K562 (cell line): ENCODE data around the gene SHROOM3. TPM values are rescaled to one million over a fixed set of nuclear protein-coding genes. Genes with fewer than 3 reads are reported as not detected.
A peak's percentile ranks its signal among the peaks of the same experiment; 100 is the strongest.

Experiments
- ATAC-seq: fragments of 200-7000 bp; cut with Tn5 transposase; 3 replicates; pipeline ENCODE4 v1.9.1; 2020; ENCODE audit warnings: moderate library complexity
- BruUV-seq: library from RNA; stranded (reverse); fragments of 400-500 nt; replicated peaks from 2 replicates; lab custom pipeline; 2021; lab: Mats Ljungman, UMichigan
- CTCF ChIA-PET: fragments of 300-600 bp; formaldehyde crosslinking; extraction: SDS; loops from one replicate; lab custom pipeline; 2021; ENCODE audit warnings: low intra/inter-chr PET ratio; lab: Yijun Ruan, JAX
- POLR2A ChIA-PET: fragments of 300-600, 350-650 bp; sonication (Branson Sonifier 250); formaldehyde crosslinking; extraction: SDS; loops from one replicate; lab custom pipeline; 2021; ENCODE audit warnings: antibody characterized with exemption, inconsistent platforms; lab: Yijun Ruan, JAX
- DNase-seq, 4 experiments: peaks; one replicate each; pipeline versions ENCODE4 v3.0.0 to v3.0.0-alpha.2; 2011 to 2018; ENCODE audit warnings: low spot score in 3 of 4, mixed read lengths in 3 of 4; ENCODE audit errors: extremely low read depth in 1 of 4
- FAIRE-seq: peaks from 2 replicates; lab custom pipeline; 2011; peaks lifted over from hg19 to GRCh38; lab: Jason Lieb, UNC
- H2AFZ ChIP-seq: 2 replicates; pipeline ENCODE4 v1.6.0; 2011; ENCODE audit warnings: low read depth, low read length, control low read depth, inconsistent platforms
- H3K27ac ChIP-seq: fragments of 200-600 bp; 3 replicates; pipeline ENCODE4 v1.8.0; 2011; ENCODE audit warnings: low read depth, mild to moderate bottlenecking, control low read depth, inconsistent platforms, low read length, moderate library complexity, mixed read lengths; ENCODE audit errors: extremely low read depth
- H3K27me3 ChIP-seq, 2 experiments: fragments of 300-600 bp in 1 of 2; 2 replicates in 1 of 2; 3 replicates in 1 of 2; pipeline versions ENCODE4 v1.6.0 to v1.8.0; 2011; ENCODE audit warnings: inconsistent platforms in 2 of 2, low read length in 2 of 2, mild to moderate bottlenecking in 1 of 2, mixed read lengths in 1 of 2, moderate library complexity in 1 of 2; ENCODE audit not compliant: control insufficient read depth in 2 of 2, insufficient read depth in 2 of 2
- H3K36me3 ChIP-seq: fragments of 300-600 bp; 3 replicates; pipeline ENCODE4 v1.8.0; 2011; ENCODE audit warnings: mild to moderate bottlenecking, low read length, inconsistent platforms; ENCODE audit not compliant: control insufficient read depth, insufficient read depth
- H3K4me1 ChIP-seq, 2 experiments: fragments of 200-600 bp in 1 of 2; replicated peaks in 1 of 2; 2 replicates in 1 of 2; 3 replicates in 1 of 2; pipeline versions ENCODE4 v1.5.1 to v1.8.0; 2011; ENCODE audit warnings: inconsistent platforms in 2 of 2, low read length in 2 of 2, mild to moderate bottlenecking in 1 of 2, mixed read lengths in 1 of 2, moderate library complexity in 1 of 2; ENCODE audit not compliant: control insufficient read depth in 2 of 2, insufficient read depth in 2 of 2
- H3K4me2 ChIP-seq: 2 replicates; pipeline ENCODE4 v1.6.1; 2011; ENCODE audit warnings: low read length, control low read depth, inconsistent platforms, mixed read lengths; ENCODE audit not compliant: insufficient read depth
- H3K4me3 ChIP-seq: fragments of 200-600 bp; sonication (generic), shearing (Covaris generic); 2 replicates; pipeline ENCODE4 v1.5.1; 2016; ENCODE audit warnings: control low read depth, inconsistent platforms
- H3K79me2 ChIP-seq: fragments of 200-600 bp; 3 replicates; pipeline ENCODE4 v1.8.0; 2011; ENCODE audit warnings: low read length, inconsistent platforms; ENCODE audit not compliant: control insufficient read depth, insufficient read depth
- H3K9ac ChIP-seq, 2 experiments: 2 replicates each; pipeline versions ENCODE4 v1.6.0 to v1.6.1; 2011; ENCODE audit warnings: low read depth in 2 of 2, low read length in 2 of 2, control low read depth in 1 of 2, inconsistent platforms in 1 of 2, mild to moderate bottlenecking in 1 of 2, mixed read lengths in 1 of 2; ENCODE audit not compliant: insufficient read depth in 1 of 2
- H3K9me1 ChIP-seq: one replicate; pipeline ENCODE4 v1.6.0; 2011; ENCODE audit warnings: inconsistent platforms, mild to moderate bottlenecking, low read length, moderate library complexity; ENCODE audit not compliant: control insufficient read depth, insufficient read depth
- H3K9me3 ChIP-seq: replicated peaks from 2 replicates; pipeline ENCODE4 v1.5.1; 2011; ENCODE audit warnings: low read depth, low read length, inconsistent platforms; ENCODE audit not compliant: control insufficient read depth, insufficient read depth
- H4K20me1 ChIP-seq: replicated peaks from 2 replicates; pipeline ENCODE4 v1.6.1; 2011; ENCODE audit warnings: low read length, inconsistent platforms, mixed read lengths; ENCODE audit not compliant: control insufficient read depth, insufficient read depth
- ASH1L ChIP-seq: fragments of 450-650 bp; IDR thresholded peaks from 2 replicates; pipeline ENCODE4 v1.6.1; 2018; ENCODE audit warnings: borderline replicate concordance, mild to moderate bottlenecking, low read depth; ENCODE audit not compliant: partially characterized antibody
- BRD9 ChIP-seq: fragments of 450-650 bp; IDR thresholded peaks from 2 replicates; pipeline ENCODE4 v1.6.1; 2018; ENCODE audit warnings: low read depth; ENCODE audit not compliant: partially characterized antibody
- C11orf30 ChIP-seq: fragments of 450-650 bp; IDR thresholded peaks from 2 replicates; pipeline ENCODE4 v1.6.1; 2016; ENCODE audit warnings: low read depth, mild to moderate bottlenecking
- DMBX1 ChIP-seq: fragments of 250-450 bp; sonication (Bioruptor Pico); IDR thresholded peaks from 2 replicates; pipeline ENCODE4 v1.8.0; 2022; ENCODE audit warnings: inconsistent platforms, mild to moderate bottlenecking, moderate library complexity, borderline replicate concordance
- HNRNPUL1 ChIP-seq: fragments of 200-400 bp; formaldehyde crosslinking; IDR thresholded peaks from 2 replicates; pipeline ENCODE4 v1.6.1; 2017; ENCODE audit warnings: low read length
- JUND ChIP-seq, 2 experiments: IDR thresholded peaks; 2 replicates in 1 of 2; 3 replicates in 1 of 2; pipeline ENCODE4 v1.6.1; 2011; ENCODE audit warnings: borderline replicate concordance in 2 of 2, low read depth in 2 of 2, low read length in 2 of 2, improper control_type of control experiment in 1 of 2, missing biosample characterization in 1 of 2, missing genetic modification characterization in 1 of 2, missing genetic modification reagents in 1 of 2
- KAT2B ChIP-seq: IDR thresholded peaks from one replicate; pipeline ENCODE4 v1.6.1; 2012; ENCODE audit warnings: low read depth, mild to moderate bottlenecking, control low read depth, inconsistent platforms, low read length, moderate library complexity
- MCM7 ChIP-seq, 2 experiments: fragments of 450-650 bp; IDR thresholded peaks; 2 replicates each; pipeline ENCODE4 v1.6.1; 2016 to 2018
- MEIS2 ChIP-seq: fragments of 450-650 bp; IDR thresholded peaks from 2 replicates; pipeline ENCODE4 v1.6.1; 2014; ENCODE audit warnings: mild to moderate bottlenecking; ENCODE audit not compliant: partially characterized antibody
- NCOA2 ChIP-seq, 2 experiments: fragments of 450-650 bp; IDR thresholded peaks; 2 replicates each; pipeline ENCODE4 v1.6.1; 2018; ENCODE audit warnings: mild to moderate bottlenecking in 2 of 2, moderate library complexity in 1 of 2; ENCODE audit not compliant: partially characterized antibody in 2 of 2
- OTX1 ChIP-seq: fragments of 450-650 bp; formaldehyde crosslinking; IDR thresholded peaks from 2 replicates; pipeline ENCODE4 v1.4.0; 2022; ENCODE audit warnings: mild to moderate bottlenecking
- RB1 ChIP-seq: fragments of 450-650 bp; IDR thresholded peaks from 2 replicates; pipeline ENCODE4 v1.6.1; 2017; ENCODE audit warnings: low read depth, mild to moderate bottlenecking
- SMAD4 ChIP-seq: fragments of 250-450 bp; sonication (Bioruptor Pico); conservative IDR thresholded peaks from 2 replicates; pipeline ENCODE4 v1.8.0; 2021; ENCODE audit warnings: inconsistent platforms, mild to moderate bottlenecking, moderate library complexity
- SRSF7 ChIP-seq: fragments of 200-400 bp; formaldehyde crosslinking; optimal IDR thresholded peaks from 2 replicates; pipeline ENCODE3; 2017; ENCODE audit warnings: mild to moderate bottlenecking, low read depth, low read length
- YBX1 ChIP-seq: fragments of 450-650 bp; IDR thresholded peaks from 2 replicates; pipeline ENCODE4 v1.7.1; 2016; ENCODE audit warnings: mild to moderate bottlenecking
- ZNF124 ChIP-seq: sonication (generic); formaldehyde crosslinking; IDR thresholded peaks from 2 replicates; pipeline ENCODE4 v1.8.1; 2022; ENCODE audit warnings: missing genetic modification reagents
- ZNF586 ChIP-seq: fragments of 450-650 bp; formaldehyde crosslinking; conservative IDR thresholded peaks from 2 replicates; pipeline ENCODE4 v1.4.0; 2020; ENCODE audit warnings: mild to moderate bottlenecking, moderate library complexity
- ZNF764 ChIP-seq: fragments of 250-450 bp; sonication (Bioruptor Pico); IDR thresholded peaks from 2 replicates; pipeline ENCODE4 v1.4.0; 2020; ENCODE audit warnings: low read depth, mild to moderate bottlenecking, moderate library complexity
- ZNF77 ChIP-seq: fragments of 250-450 bp; sonication (Bioruptor Pico); IDR thresholded peaks from 2 replicates; pipeline ENCODE4 v1.5.0; 2020
- WGBS: fragments of 100-300 bp; shearing (Covaris generic); methylation state at CpG from one replicate; pipeline ENCODE4 v1.1.6; 2016; ENCODE audit warnings: low coverage, mixed read lengths; ENCODE audit not compliant: insufficient coverage; ENCODE audit errors: missing lambda C conversion rate; 5-methylcytosine and 5-hydroxymethylcytosine counted together
- in situ Hi-C: fragments of 300-500 bp; cut with MboI; formaldehyde crosslinking; loops from 4 replicates; pipeline ENCODE4 v1.15.0; 2018; ENCODE audit warnings: inconsistent platforms, mixed read lengths
- intact Hi-C: fragments of 100-400 bp; cut with micrococcal nuclease; formaldehyde crosslinking; loops from 2 replicates; pipeline ENCODE4 v1.14.2; 2022
- polyA plus RNA-seq, 8 experiments: library from polyadenylated mRNA; depleted of rRNA in 4 of 8; stranded (reverse) in 5 of 8; unstranded in 3 of 8; fragments of >200 nt; fragmentation: Nextera tagmentation in 2 of 8; fragmentation: Illumina TruSeq in 1 of 8; extraction: Ambion mirVana in 2 of 8; extraction: Trizol in 1 of 8; gene quantifications; 2 replicates each; pipeline versions ENCODE4 v1.2.1 to v1.2.3, GENCODE V29; 2011 to 2014; ENCODE audit warnings: inconsistent platforms in 1 of 8, missing spikeins in 1 of 8
- total RNA-seq, 7 experiments: library from RNA; depleted of rRNA in 6 of 7; stranded (reverse); fragments of >200 nt in 6 of 7; fragmentation: Illumina TruSeq in 2 of 7; extraction: Trizol in 2 of 7; gene quantifications; 2 replicates each; pipeline versions ENCODE4 v1.2.1 to v1.2.3, GENCODE V29; 2011 to 2021; ENCODE audit warnings: low replicate concordance in 1 of 7
- TF ChIP-seq, protein P1 (sequence below): fragments of 450-650 bp; IDR thresholded peaks from 2 replicates; pipeline ENCODE4 v1.6.1; 2017; ENCODE audit warnings: antibody characterized with exemption

SHROOM3 gene
- total and polyA plus RNA-seq, 9 of the 15 experiments (the other 6 are each of a cell fraction or from before 2014, with no cell fraction given), result 0.01 to 0.07 TPM; not detected in 7

- TF ChIP-seq SRSF7, result no peak
- TF ChIP-seq MEIS2, result peak; percentile 13
- TF ChIP-seq RB1, result no peak
- TF ChIP-seq C11orf30, result peak; percentile 44; the same call in 1 of the 2 replicates
- TF ChIP-seq, all 486 proteins: peak for 4
These were observed 27.4 kb upstream of the SHROOM3 start (continued) for GRCh38 chr4:76407440-76408119.

- Histone ChIP-seq H2AFZ (no peak overlapping the region), H3K4me3 (no peak overlapping the region)
- BruUV-seq, result no TSS peak
- POLR2A ChIA-PET, result no interaction called here
- in situ Hi-C loops, result no loop called here
- TF ChIP-seq JUND (IDR thresholded peaks at IDR 0.05; ENCODE audit: borderline replicate concordance, low read depth, low read length) (no peak), JUND (tag; IDR thresholded peaks at IDR 0.05; ENCODE audit: borderline replicate concordance, low read depth, low read length) (no peak), ASH1L (no peak), ZNF77 (CRISPR knock-in tag) (no peak), SMAD4 (no peak), OTX1 (CRISPR knock-in tag) (no peak), BRD9 (no peak), MCM7 (IDR thresholded peaks at IDR 0.05) (no peak), ZNF764 (CRISPR knock-in tag) (no peak), ZNF586 (no peak), DMBX1 (CRISPR knock-in tag) (no peak), HNRNPUL1 (no peak), ZNF124 (no peak), YBX1 (no peak), NCOA2 (IDR thresholded peaks at IDR 0.05; ENCODE audit: partially characterized antibody in 2 of 2) (no peak), KAT2B (no peak)
- TF ChIP-seq, protein P1, sequence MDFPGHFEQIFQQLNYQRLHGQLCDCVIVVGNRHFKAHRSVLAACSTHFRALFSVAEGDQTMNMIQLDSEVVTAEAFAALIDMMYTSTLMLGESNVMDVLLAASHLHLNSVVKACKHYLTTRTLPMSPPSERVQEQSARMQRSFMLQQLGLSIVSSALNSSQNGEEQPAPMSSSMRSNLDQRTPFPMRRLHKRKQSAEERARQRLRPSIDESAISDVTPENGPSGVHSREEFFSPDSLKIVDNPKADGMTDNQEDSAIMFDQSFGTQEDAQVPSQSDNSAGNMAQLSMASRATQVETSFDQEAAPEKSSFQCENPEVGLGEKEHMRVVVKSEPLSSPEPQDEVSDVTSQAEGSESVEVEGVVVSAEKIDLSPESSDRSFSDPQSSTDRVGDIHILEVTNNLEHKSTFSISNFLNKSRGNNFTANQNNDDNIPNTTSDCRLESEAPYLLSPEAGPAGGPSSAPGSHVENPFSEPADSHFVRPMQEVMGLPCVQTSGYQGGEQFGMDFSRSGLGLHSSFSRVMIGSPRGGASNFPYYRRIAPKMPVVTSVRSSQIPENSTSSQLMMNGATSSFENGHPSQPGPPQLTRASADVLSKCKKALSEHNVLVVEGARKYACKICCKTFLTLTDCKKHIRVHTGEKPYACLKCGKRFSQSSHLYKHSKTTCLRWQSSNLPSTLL, result no peak
- TF ChIP-seq, all 486 proteins: peak for 0
- H3K27ac ChIP-seq, result no peak overlapping the region
- no peaks in the 10 kb centered on the region for H3K4me1 ChIP-seq
- CTCF ChIA-PET, result no interaction called here
- H3K79me2 ChIP-seq, result no peaks in the 10 kb centered on the region
- H3K9ac ChIP-seq, result no peak overlapping the region
- 15% methylated on average over 3 of the region's 3 CpGs for WGBS
- no peaks in the 10 kb centered on the region for H3K9me1 ChIP-seq
- no peaks in the 10 kb centered on the region for H3K27me3 ChIP-seq
- FAIRE-seq, result no peak
- ATAC-seq, result no peak
- H3K36me3 ChIP-seq, result no peaks in the 10 kb centered on the region
- H3K9me3 ChIP-seq, result no peaks in the 10 kb centered on the region
- DNase-seq, result no peak
- intact Hi-C loops, result no loop called here
- no peak overlapping the region for H3K4me2 ChIP-seq
- no peaks in the 10 kb centered on the region for H4K20me1 ChIP-seq
These were observed 24.4 kb upstream of the SHROOM3 start for GRCh38 chr4:76410636-76411035.
